Measurements from ENCODE around the gene ROR1. TPM values are rescaled to one million over a fixed set of nuclear protein-coding genes. Genes with fewer than 3 reads are reported as not detected.
A peak's percentile ranks its signal among the peaks of the same experiment; 100 is the strongest.

Gene ROR1
- total RNA-seq, 1 experiment from 2014 or later = 19.0 TPM

- Histone ChIP-seq H3K9me2 (ENCODE audit: insufficient read depth) (no peaks in the 10 kb centered on the region), H3K4me1 (replicated peaks; ENCODE audit: insufficient read depth) (peaks cover 33% of the 10 kb centered on the region), H3K4me2 (no peak overlapping the region), H3K36me3 (ENCODE audit: low read depth) (0 out of 2 replicates have a peak, but pooled peaks cover 3% of the 10 kb centered on the region), H3K27ac (no peak overlapping the region), H3K79me2 (ENCODE audit: low read depth) (peaks cover 36% of the 10 kb centered on the region), H3F3A (ENCODE audit: insufficient read depth, low read depth) (peaks cover 25% of the 10 kb centered on the region), H3K9me3 (ENCODE audit: insufficient read depth, low read depth) (peaks cover 11% of the 10 kb centered on the region), H3K27me3 (ENCODE audit: insufficient read depth, low read depth) (no peaks in the 10 kb centered on the region), H3K4me3 (no peak overlapping the region), H2AFZ (no peak overlapping the region), H4K20me1 (ENCODE audit: insufficient read depth) (no peaks in the 10 kb centered on the region)
- CTCF ChIA-PET = no interaction called here
- no peak for DNase-seq
- POLR2A ChIA-PET (ENCODE audit: unreplicated experiment) = no interaction called here
- BruUV-seq (replicated peaks) = no TSS peak
- intact Hi-C loops (cut with micrococcal nuclease; ENCODE audit: unreplicated experiment) = no loop called here
- TF ChIP-seq EZH2 (IDR thresholded peaks at IDR 0.05; ENCODE audit: low read depth) = no peak
- TF ChIP-seq, protein P1, sequence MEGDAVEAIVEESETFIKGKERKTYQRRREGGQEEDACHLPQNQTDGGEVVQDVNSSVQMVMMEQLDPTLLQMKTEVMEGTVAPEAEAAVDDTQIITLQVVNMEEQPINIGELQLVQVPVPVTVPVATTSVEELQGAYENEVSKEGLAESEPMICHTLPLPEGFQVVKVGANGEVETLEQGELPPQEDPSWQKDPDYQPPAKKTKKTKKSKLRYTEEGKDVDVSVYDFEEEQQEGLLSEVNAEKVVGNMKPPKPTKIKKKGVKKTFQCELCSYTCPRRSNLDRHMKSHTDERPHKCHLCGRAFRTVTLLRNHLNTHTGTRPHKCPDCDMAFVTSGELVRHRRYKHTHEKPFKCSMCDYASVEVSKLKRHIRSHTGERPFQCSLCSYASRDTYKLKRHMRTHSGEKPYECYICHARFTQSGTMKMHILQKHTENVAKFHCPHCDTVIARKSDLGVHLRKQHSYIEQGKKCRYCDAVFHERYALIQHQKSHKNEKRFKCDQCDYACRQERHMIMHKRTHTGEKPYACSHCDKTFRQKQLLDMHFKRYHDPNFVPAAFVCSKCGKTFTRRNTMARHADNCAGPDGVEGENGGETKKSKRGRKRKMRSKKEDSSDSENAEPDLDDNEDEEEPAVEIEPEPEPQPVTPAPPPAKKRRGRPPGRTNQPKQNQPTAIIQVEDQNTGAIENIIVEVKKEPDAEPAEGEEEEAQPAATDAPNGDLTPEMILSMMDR (conservative IDR thresholded peaks at IDR 0.05) = no peak
Observed at GRCh38 chr1:63984930-63985290, 211.1 kb downstream of the ROR1 start.

GRCh38 chr1:63987014-63987627 lies 213.3 kb downstream of the ROR1 start:
- Histone ChIP-seq H3K27me3 (ENCODE audit: insufficient read depth, low read depth) (no peaks in the 10 kb centered on the region), H3K9me2 (ENCODE audit: insufficient read depth) (no peaks in the 10 kb centered on the region), H3K79me2 (ENCODE audit: low read depth) (peaks cover 38% of the 10 kb centered on the region), H3K4me2 (no peak overlapping the region), H2AFZ (no peak overlapping the region), H4K20me1 (ENCODE audit: insufficient read depth) (no peaks in the 10 kb centered on the region), H3K36me3 (ENCODE audit: low read depth) (0 out of 2 replicates have a peak, but pooled peaks cover 3% of the 10 kb centered on the region), H3K4me3 (no peak overlapping the region), H3F3A (ENCODE audit: insufficient read depth, low read depth) (peaks cover 4% of the 10 kb centered on the region; the same call in 1 of the 2 replicates), H3K9me3 (ENCODE audit: insufficient read depth, low read depth) (peaks cover 11% of the 10 kb centered on the region), H3K4me1 (replicated peaks; ENCODE audit: insufficient read depth) (peaks cover 11% of the 10 kb centered on the region), H3K27ac (no peak overlapping the region)
- CTCF ChIA-PET = interaction anchor here (0.6 kb wide), 1 partner anchor 25 kb away, joined by 3 read pairs; no protein-coding TSS in a partner anchor
- BruUV-seq (replicated peaks) = no TSS peak
- POLR2A ChIA-PET (ENCODE audit: unreplicated experiment) = no interaction called here
- peak in 1 of 2 experiments; percentile 47 for DNase-seq
- TF ChIP-seq, protein P1 (conservative IDR thresholded peaks at IDR 0.05) = no peak
- no peak for TF ChIP-seq EZH2 (IDR thresholded peaks at IDR 0.05; ENCODE audit: low read depth)
- intact Hi-C loops (cut with micrococcal nuclease; ENCODE audit: unreplicated experiment) = no loop called here

- no peak for TF ChIP-seq EZH2 (IDR thresholded peaks at IDR 0.05; ENCODE audit: low read depth)
Observed at GRCh38 chr1:63987628-63988024, 213.8 kb downstream of the ROR1 start.

More at GRCh38 chr1:63987628-63988024, 213.8 kb downstream of the ROR1 start:
- H4K20me1 ChIP-seq (ENCODE audit: insufficient read depth) = no peaks in the 10 kb centered on the region
- H3K36me3 ChIP-seq (ENCODE audit: low read depth) = 0 out of 2 replicates have a peak, but pooled peaks cover 3% of the 10 kb centered on the region
- intact Hi-C loops (cut with micrococcal nuclease; ENCODE audit: unreplicated experiment) = no loop called here
- H3K4me1 ChIP-seq (replicated peaks; ENCODE audit: insufficient read depth) = peaks cover 6% of the 10 kb centered on the region; the same call in 1 of the 2 replicates
- H3K27me3 ChIP-seq (ENCODE audit: insufficient read depth, low read depth) = no peaks in the 10 kb centered on the region
- no peaks in the 10 kb centered on the region for H3K9me2 ChIP-seq (ENCODE audit: insufficient read depth)
- peaks cover 32% of the 10 kb centered on the region; the same call in 1 of the 2 replicates for H3K79me2 ChIP-seq (ENCODE audit: low read depth)
- H3K4me3 ChIP-seq = no peak overlapping the region
- no peaks in the 10 kb centered on the region for H3F3A ChIP-seq (ENCODE audit: insufficient read depth, low read depth)
- H3K27ac ChIP-seq = no peak overlapping the region
- BruUV-seq (replicated peaks) = no TSS peak
- peaks cover 11% of the 10 kb centered on the region for H3K9me3 ChIP-seq (ENCODE audit: insufficient read depth, low read depth)
- no peak for DNase-seq
- ChIA-PET CTCF (interaction anchor here (0.6 kb wide), 1 partner anchor 25 kb away, joined by 3 read pairs; no protein-coding TSS in a partner anchor), POLR2A (ENCODE audit: unreplicated experiment) (no interaction called here)
- H3K4me2 ChIP-seq = no peak overlapping the region
- no peak overlapping the region for H2AFZ ChIP-seq
